NCI-H748 (cell line): ENCODE results near the gene MOBP.
"Not testable (repeated sequence)": the region's sequence is repeated elsewhere in the genome, so short reads cannot be mapped to it uniquely, and the experiment has no call there.

ENCODE experiments used
- DNase-seq: peaks from one replicate; lab custom pipeline; 2025; ENCODE audit not compliant: unreplicated experiment; lab: John Stamatoyannopoulos, UW

Gene MOBP

GRCh38 chr3:39448506-39449233 is 18.8 kb upstream of the MOBP start:
- DNase-seq: no peak

- DNase-seq: no peak
Observed at GRCh38 chr3:39449796-39450195, 17.7 kb upstream of the MOBP start.

GRCh38 chr3:39453134-39453533 is 14.3 kb upstream of the MOBP start:
- DNase-seq: no peak

- not testable (repeated sequence) for DNase-seq
Observed at GRCh38 chr3:39453872-39454271, 13.6 kb upstream of the MOBP start.

GRCh38 chr3:39454591-39455217 is 12.8 kb upstream of the MOBP start:
- no peak for DNase-seq

GRCh38 chr3:39456159-39456558 is 11.3 kb upstream of the MOBP start:
- DNase-seq: no peak

GRCh38 chr3:39457361-39457760 is 10.1 kb upstream of the MOBP start:
- no peak for DNase-seq

GRCh38 chr3:39458579-39458978 is 8.9 kb upstream of the MOBP start:
- DNase-seq: not testable (repeated sequence)

- no peak for DNase-seq
Observed at GRCh38 chr3:39460677-39461076, 6.8 kb upstream of the MOBP start.

GRCh38 chr3:39463269-39463668 is 4.2 kb upstream of the MOBP start:
- no peak for DNase-seq

- DNase-seq: no peak
Observed at GRCh38 chr3:39466988-39467387, 492 bp upstream of the MOBP start.

GRCh38 chr3:39468108-39468436 is 592 bp downstream of the MOBP start:
- DNase-seq: no peak

- no peak for DNase-seq
Observed at GRCh38 chr3:39469258-39469657, 1.8 kb downstream of the MOBP start.

GRCh38 chr3:39469945-39470344 is 2.5 kb downstream of the MOBP start:
- no peak for DNase-seq

- no peak for DNase-seq
Observed at GRCh38 chr3:39471652-39472051, 4.2 kb downstream of the MOBP start.

GRCh38 chr3:39473452-39474125 is 6.1 kb downstream of the MOBP start:
- DNase-seq: no peak

GRCh38 chr3:39474126-39474515 is 6.6 kb downstream of the MOBP start:
- DNase-seq: no peak

- DNase-seq: no peak
Observed at GRCh38 chr3:39476783-39477182, 9.3 kb downstream of the MOBP start.

GRCh38 chr3:39478226-39478625 is 10.7 kb downstream of the MOBP start:
- no peak for DNase-seq

- no peak for DNase-seq
Observed at GRCh38 chr3:39479701-39480414, 12.4 kb downstream of the MOBP start.

GRCh38 chr3:39485547-39485946 is 18.1 kb downstream of the MOBP start:
- DNase-seq: peak; percentile 53

- DNase-seq: no peak
Observed at GRCh38 chr3:39491014-39491413, 23.5 kb downstream of the MOBP start.
